ENCODE data around the gene TRIM65.

TRIM65 gene, protein sequence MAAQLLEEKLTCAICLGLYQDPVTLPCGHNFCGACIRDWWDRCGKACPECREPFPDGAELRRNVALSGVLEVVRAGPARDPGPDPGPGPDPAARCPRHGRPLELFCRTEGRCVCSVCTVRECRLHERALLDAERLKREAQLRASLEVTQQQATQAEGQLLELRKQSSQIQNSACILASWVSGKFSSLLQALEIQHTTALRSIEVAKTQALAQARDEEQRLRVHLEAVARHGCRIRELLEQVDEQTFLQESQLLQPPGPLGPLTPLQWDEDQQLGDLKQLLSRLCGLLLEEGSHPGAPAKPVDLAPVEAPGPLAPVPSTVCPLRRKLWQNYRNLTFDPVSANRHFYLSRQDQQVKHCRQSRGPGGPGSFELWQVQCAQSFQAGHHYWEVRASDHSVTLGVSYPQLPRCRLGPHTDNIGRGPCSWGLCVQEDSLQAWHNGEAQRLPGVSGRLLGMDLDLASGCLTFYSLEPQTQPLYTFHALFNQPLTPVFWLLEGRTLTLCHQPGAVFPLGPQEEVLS

DNA sequence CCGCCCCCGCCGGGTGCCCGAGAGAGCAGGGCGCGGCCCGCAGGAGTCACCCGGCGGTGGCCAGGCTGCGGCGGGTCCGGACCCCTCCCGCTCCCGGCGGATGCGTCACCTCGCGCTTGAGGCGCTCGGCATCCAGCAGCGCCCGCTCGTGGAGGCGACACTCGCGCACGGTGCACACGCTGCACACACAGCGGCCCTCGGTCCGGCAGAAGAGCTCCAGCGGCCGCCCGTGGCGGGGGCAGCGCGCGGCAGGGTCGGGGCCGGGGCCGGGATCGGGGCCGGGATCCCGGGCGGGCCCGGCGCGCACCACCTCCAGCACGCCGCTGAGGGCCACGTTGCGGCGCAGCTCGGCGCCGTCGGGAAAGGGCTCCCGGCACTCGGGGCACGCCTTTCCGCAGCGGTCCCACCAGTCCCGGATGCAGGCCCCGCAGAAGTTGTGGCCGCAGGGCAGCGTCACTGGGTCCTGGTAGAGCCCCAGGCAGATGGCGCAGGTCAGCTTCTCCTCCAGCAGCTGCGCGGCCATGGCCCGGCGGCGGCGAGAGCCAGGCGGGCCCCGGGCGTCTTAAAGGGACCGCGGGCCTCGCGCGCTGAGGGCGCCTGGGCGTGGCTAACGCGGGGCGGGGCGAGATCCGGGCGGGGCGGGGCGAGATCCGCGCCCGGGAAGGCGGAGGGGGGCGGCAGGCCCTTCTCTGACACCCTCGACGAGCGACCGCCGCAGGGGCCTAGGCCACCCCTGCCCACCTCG, at the start of gene TRIM65:
Gene TRIM65 (minus strand): TSS at position 537 of the 745 bp plus-strand sequence. CDS start 14 bp downstream, at position 523.
- Histone ChIP-seq H3K79me2 (ENCODE audit: low read length) (peaks cover 38% of the 10 kb centered on the region), H3K4me2 (ENCODE audit: low read length) (peak within 1 kb of the TSS; percentile 94), H3K27ac (ENCODE audit: low read length) (peak within 1 kb of the TSS; percentile 60), H3K36me3 (replicated peaks; ENCODE audit: low read depth, low read length) (peaks cover 11% of the 10 kb centered on the region), H4K20me1 (ENCODE audit: insufficient read depth, low read length) (no peaks in the 10 kb centered on the region), H3K27me3 (ENCODE audit: low read depth, low read length) (no peaks in the 10 kb centered on the region), H2AFZ (ENCODE audit: low read depth, low read length) (no peak within 1 kb of the TSS), H3K4me1 (ENCODE audit: low read length) (peaks cover 15% of the 10 kb centered on the region), H3K9ac (ENCODE audit: low read length) (peak within 1 kb of the TSS; percentile 73), H3K4me3 (ENCODE audit: low read length) (peak within 1 kb of the TSS; percentile 90), H3K9me3 (ENCODE audit: insufficient read depth, low read length) (no peaks in the 10 kb centered on the region)
- TF ChIP-seq, protein P1, sequence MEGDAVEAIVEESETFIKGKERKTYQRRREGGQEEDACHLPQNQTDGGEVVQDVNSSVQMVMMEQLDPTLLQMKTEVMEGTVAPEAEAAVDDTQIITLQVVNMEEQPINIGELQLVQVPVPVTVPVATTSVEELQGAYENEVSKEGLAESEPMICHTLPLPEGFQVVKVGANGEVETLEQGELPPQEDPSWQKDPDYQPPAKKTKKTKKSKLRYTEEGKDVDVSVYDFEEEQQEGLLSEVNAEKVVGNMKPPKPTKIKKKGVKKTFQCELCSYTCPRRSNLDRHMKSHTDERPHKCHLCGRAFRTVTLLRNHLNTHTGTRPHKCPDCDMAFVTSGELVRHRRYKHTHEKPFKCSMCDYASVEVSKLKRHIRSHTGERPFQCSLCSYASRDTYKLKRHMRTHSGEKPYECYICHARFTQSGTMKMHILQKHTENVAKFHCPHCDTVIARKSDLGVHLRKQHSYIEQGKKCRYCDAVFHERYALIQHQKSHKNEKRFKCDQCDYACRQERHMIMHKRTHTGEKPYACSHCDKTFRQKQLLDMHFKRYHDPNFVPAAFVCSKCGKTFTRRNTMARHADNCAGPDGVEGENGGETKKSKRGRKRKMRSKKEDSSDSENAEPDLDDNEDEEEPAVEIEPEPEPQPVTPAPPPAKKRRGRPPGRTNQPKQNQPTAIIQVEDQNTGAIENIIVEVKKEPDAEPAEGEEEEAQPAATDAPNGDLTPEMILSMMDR (IDR thresholded peaks at IDR 0.05; ENCODE audit: low read depth, low read length): no peak
- TF ChIP-seq EZH2phosphoT487 (IDR thresholded peaks at IDR 0.05; ENCODE audit: low read depth): no peak

DNA sequence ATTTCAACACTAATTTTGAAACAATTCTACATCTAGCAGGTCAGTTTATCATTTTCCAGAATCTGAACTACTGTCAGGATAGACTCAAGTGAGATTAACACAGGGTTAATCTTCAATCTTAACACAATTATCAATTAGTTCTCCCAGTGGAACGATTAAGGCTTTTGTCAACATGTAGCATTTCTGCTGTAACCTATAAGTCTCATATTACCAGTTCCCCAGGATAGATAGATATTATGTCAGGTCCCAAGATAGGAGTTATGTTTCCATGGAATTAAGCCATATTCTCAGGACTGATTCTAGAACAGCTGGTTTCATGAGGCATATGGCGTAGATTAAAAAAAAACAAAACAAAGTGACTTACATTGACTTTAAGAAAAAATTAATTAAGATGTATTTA, 48.5 kb upstream of the TRIM65 start:
- H3K27ac ChIP-seq (ENCODE audit: low read length): no peak overlapping the region
- TF ChIP-seq, protein P1 (IDR thresholded peaks at IDR 0.05; ENCODE audit: low read depth, low read length): no peak
- no peak for TF ChIP-seq EZH2phosphoT487 (IDR thresholded peaks at IDR 0.05; ENCODE audit: low read depth)
- H3K4me1 ChIP-seq (ENCODE audit: low read length): peaks cover 7% of the 10 kb centered on the region

DNA sequence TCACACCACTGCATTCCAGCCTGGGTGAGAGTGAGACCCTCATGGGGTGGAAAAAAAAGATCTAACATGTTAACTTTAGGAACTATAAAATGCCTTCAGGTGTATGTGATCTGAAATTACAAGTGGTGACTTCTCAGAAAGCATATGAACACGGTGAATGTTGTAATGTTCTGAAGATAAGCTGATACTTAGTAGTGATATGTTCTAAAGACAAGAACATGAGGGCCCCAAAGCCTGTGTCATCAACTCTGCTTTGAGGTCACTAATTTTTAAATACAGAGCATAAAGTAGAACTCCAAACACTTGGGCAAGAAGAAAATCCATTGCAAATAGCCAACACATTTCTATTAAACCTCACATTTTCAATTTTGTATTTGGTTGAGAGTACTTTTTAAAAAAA, 46.7 kb upstream of the TRIM65 start:
- no peaks in the 10 kb centered on the region for H3K9me3 ChIP-seq (ENCODE audit: insufficient read depth, low read length)
- H3K4me1 ChIP-seq (ENCODE audit: low read length): peaks cover 9% of the 10 kb centered on the region
- H3K4me2 ChIP-seq (ENCODE audit: low read length): no peak overlapping the region
- no peak overlapping the region for H2AFZ ChIP-seq (ENCODE audit: low read depth, low read length)
- no peak overlapping the region for H3K27ac ChIP-seq (ENCODE audit: low read length)
- H3K9ac ChIP-seq (ENCODE audit: low read length): no peak overlapping the region
- no peak overlapping the region for H3K4me3 ChIP-seq (ENCODE audit: low read length)
- H4K20me1 ChIP-seq (ENCODE audit: insufficient read depth, low read length): no peaks in the 10 kb centered on the region
- no peaks in the 10 kb centered on the region for H3K36me3 ChIP-seq (replicated peaks; ENCODE audit: low read depth, low read length)
- no peaks in the 10 kb centered on the region for H3K27me3 ChIP-seq (ENCODE audit: low read depth, low read length)
- H3K79me2 ChIP-seq (ENCODE audit: low read length): 0 out of 2 replicates have a peak, but pooled peaks cover 4% of the 10 kb centered on the region
- TF ChIP-seq, protein P1 (IDR thresholded peaks at IDR 0.05; ENCODE audit: low read depth, low read length): no peak
- TF ChIP-seq EZH2phosphoT487 (IDR thresholded peaks at IDR 0.05; ENCODE audit: low read depth): no peak

More for the DNA sequence above, 48.5 kb upstream of the TRIM65 start:
- 0 out of 2 replicates have a peak, but pooled peaks cover 2% of the 10 kb centered on the region for H3K79me2 ChIP-seq (ENCODE audit: low read length)
- H3K36me3 ChIP-seq (replicated peaks; ENCODE audit: low read depth, low read length): no peaks in the 10 kb centered on the region
- no peaks in the 10 kb centered on the region for H4K20me1 ChIP-seq (ENCODE audit: insufficient read depth, low read length)
- H2AFZ ChIP-seq (ENCODE audit: low read depth, low read length): no peak overlapping the region
- H3K9me3 ChIP-seq (ENCODE audit: insufficient read depth, low read length): no peaks in the 10 kb centered on the region
- H3K27me3 ChIP-seq (ENCODE audit: low read depth, low read length): no peaks in the 10 kb centered on the region
- H3K4me3 ChIP-seq (ENCODE audit: low read length): no peak overlapping the region
- H3K9ac ChIP-seq (ENCODE audit: low read length): no peak overlapping the region
- no peak overlapping the region for H3K4me2 ChIP-seq (ENCODE audit: low read length)

DNA sequence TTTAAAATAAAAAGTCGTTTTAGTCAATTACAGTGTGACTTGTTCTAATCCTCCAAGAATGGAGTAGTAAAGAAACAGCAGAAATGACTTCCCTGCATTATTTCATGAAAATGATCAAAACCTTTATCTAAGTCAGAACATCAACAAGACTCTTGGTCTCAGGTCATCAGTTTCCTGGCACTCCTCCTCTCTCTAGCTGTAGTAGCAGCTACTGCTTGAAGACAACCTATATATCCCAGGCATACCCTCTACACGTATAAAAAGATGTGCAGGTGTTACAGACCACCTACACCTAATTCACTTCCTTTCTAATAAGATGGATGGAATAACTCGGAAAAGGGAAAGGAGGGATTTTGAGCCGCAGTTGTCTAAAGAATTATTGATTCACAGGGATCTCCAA, 45.7 kb upstream of the TRIM65 start:
- Histone ChIP-seq H3K4me2 (ENCODE audit: low read length) (no peak overlapping the region), H3K79me2 (ENCODE audit: low read length) (0 out of 2 replicates have a peak, but pooled peaks cover 4% of the 10 kb centered on the region), H4K20me1 (ENCODE audit: insufficient read depth, low read length) (no peaks in the 10 kb centered on the region), H3K4me3 (ENCODE audit: low read length) (no peak overlapping the region), H3K27me3 (ENCODE audit: low read depth, low read length) (no peaks in the 10 kb centered on the region), H2AFZ (ENCODE audit: low read depth, low read length) (no peak overlapping the region), H3K36me3 (replicated peaks; ENCODE audit: low read depth, low read length) (no peaks in the 10 kb centered on the region), H3K9ac (ENCODE audit: low read length) (no peak overlapping the region), H3K9me3 (ENCODE audit: insufficient read depth, low read length) (no peaks in the 10 kb centered on the region), H3K4me1 (ENCODE audit: low read length) (peaks cover 9% of the 10 kb centered on the region), H3K27ac (ENCODE audit: low read length) (no peak overlapping the region)
- TF ChIP-seq, protein P1 (IDR thresholded peaks at IDR 0.05; ENCODE audit: low read depth, low read length): no peak
- TF ChIP-seq EZH2phosphoT487 (IDR thresholded peaks at IDR 0.05; ENCODE audit: low read depth): no peak

All from OCI-LY3 (cell line).